ENCODE data around the gene SLC9A2.

The SLC9A2 gene

DNA sequence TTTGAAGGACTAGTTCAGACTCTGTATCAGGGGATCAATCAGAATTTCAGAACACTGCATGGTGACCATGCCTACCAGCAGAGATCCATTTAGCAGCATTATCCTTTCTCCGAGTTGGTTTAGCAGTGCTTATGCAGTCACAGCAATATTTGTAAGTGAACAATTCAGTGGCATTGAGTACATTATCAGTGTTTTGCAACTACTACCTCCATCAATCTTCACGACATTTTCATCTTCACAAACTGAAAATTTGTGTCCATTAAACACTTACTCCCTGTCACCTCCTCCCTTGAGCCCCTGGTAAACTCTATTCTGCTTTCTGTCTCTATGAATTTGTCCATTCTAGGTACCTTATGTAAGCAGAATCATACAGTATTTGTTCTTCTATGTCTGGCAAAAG lies 20.1 kb downstream of the SLC9A2 start:
- in situ Hi-C loops (cut with MboI; ENCODE audit: low sequenced_read_pairs, unreplicated experiment), result no loop called here
- no peak for DNase-seq (ENCODE audit: low spot score)
- TF ChIP-seq, protein P1, sequence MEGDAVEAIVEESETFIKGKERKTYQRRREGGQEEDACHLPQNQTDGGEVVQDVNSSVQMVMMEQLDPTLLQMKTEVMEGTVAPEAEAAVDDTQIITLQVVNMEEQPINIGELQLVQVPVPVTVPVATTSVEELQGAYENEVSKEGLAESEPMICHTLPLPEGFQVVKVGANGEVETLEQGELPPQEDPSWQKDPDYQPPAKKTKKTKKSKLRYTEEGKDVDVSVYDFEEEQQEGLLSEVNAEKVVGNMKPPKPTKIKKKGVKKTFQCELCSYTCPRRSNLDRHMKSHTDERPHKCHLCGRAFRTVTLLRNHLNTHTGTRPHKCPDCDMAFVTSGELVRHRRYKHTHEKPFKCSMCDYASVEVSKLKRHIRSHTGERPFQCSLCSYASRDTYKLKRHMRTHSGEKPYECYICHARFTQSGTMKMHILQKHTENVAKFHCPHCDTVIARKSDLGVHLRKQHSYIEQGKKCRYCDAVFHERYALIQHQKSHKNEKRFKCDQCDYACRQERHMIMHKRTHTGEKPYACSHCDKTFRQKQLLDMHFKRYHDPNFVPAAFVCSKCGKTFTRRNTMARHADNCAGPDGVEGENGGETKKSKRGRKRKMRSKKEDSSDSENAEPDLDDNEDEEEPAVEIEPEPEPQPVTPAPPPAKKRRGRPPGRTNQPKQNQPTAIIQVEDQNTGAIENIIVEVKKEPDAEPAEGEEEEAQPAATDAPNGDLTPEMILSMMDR (IDR thresholded peaks at IDR 0.05; ENCODE audit: borderline replicate concordance, control extremely low read depth, extremely low read depth, insufficient read depth, missing control alignments), result no peak

DNA sequence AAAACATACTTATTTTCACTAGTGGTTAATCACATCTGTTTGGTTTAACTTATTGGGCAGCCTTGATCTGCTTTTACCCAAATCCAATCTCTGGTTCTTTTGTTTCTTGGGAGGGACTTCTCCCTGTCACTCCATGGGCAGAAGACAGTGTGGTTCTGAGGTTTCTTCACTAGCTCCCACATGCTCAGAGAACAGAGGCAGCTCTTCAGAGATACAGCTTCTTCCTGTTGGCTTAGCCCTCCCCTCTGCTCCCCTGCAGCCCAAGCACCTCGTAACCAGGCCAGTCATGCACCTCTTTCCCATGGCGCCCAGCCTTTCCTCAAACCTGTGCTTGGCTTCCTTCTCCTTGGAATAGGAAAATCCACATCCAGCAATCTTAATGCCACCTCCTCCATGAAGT lies 32.8 kb downstream of the SLC9A2 start:
- no peak for DNase-seq (ENCODE audit: low spot score)
- in situ Hi-C loops (cut with MboI; ENCODE audit: low sequenced_read_pairs, unreplicated experiment), result no loop called here
- TF ChIP-seq, protein P1 (IDR thresholded peaks at IDR 0.05; ENCODE audit: borderline replicate concordance, control extremely low read depth, extremely low read depth, insufficient read depth, missing control alignments), result no peak

DNA sequence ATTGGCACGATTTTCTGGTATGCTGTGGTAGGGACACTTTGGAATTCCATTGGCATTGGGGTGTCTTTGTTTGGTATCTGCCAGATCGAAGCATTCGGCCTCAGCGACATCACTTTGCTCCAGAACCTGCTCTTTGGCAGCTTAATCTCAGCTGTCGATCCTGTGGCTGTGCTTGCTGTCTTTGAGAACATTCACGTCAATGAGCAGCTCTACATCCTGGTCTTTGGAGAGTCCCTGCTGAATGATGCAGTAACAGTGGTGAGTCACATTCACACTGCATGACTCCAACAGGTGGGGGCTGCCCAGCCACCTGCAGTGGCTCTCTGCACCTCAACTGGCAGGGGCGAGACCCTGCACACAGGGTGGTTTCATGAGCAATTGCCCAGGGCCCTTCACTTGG lies 38.4 kb downstream of the SLC9A2 start:
- in situ Hi-C loops (cut with MboI; ENCODE audit: low sequenced_read_pairs, unreplicated experiment), result no loop called here
- DNase-seq (ENCODE audit: low spot score), result no peak
- TF ChIP-seq, protein P1 (IDR thresholded peaks at IDR 0.05; ENCODE audit: borderline replicate concordance, control extremely low read depth, extremely low read depth, insufficient read depth, missing control alignments), result no peak

DNA sequence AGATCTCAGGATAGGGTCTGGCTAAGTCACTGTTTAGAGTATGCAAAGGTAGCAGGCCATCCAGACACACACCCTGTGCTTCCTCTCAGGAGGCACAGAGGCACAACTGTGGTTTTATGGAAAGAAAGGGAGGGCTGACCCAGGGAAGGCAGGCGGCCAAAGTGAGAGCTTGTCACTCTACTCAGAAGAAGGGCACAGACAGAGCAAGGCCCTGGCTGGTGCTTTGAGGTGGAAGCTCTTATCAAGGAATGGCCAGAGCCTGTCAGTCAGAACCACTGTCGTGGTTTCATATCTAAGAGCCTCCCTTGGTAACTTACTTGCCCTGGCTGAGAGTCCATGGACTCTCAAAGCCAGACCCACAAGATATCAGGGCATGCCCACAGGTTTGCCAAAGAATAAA lies 40.7 kb downstream of the SLC9A2 start:
- in situ Hi-C loops (cut with MboI; ENCODE audit: low sequenced_read_pairs, unreplicated experiment), result no loop called here
- TF ChIP-seq, protein P1 (IDR thresholded peaks at IDR 0.05; ENCODE audit: borderline replicate concordance, control extremely low read depth, extremely low read depth, insufficient read depth, missing control alignments), result no peak
- DNase-seq (ENCODE audit: low spot score), result no peak

DNA sequence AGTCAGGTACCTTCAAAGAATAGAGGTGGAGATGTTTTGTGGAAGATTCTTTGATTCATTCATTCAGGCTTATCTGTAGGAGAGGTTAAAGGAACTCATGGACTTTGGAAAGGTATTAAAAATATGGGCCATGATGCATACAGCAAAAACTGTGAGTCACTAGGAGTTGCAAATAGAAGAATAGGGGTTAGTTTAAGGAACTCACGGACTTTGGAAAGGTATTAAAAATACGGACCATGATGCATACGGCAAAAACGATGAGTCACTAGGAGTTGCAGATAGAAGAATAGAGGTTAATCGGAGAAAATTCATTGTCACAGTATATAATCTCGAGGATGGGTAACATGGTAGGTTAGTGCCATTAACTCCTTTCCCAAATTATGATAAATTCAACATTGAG lies 41.2 kb downstream of the SLC9A2 start:
- TF ChIP-seq, protein P1 (IDR thresholded peaks at IDR 0.05; ENCODE audit: borderline replicate concordance, control extremely low read depth, extremely low read depth, insufficient read depth, missing control alignments), result no peak
- DNase-seq (ENCODE audit: low spot score), result no peak
- in situ Hi-C loops (cut with MboI; ENCODE audit: low sequenced_read_pairs, unreplicated experiment), result no loop called here

DNA sequence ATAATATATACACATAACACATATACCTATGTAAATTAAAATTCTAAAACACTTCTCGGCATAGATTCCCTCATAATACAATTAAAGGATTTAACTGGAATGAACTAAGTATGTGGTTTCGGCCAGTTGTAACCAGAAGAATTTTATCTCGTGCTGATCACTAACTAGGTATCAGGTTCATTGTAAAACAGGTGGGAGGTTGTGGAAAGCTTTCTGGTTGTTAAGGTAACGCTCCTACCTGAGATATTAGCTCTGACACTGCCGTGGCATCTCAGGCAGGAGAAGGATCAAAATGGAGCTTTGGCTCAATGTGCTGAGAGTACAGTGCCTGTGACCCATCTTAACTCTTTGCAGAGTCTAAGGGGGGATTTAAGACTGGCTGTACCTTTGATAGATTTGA lies 42.5 kb downstream of the SLC9A2 start:
- TF ChIP-seq, protein P1 (IDR thresholded peaks at IDR 0.05; ENCODE audit: borderline replicate concordance, control extremely low read depth, extremely low read depth, insufficient read depth, missing control alignments), result no peak
- no peak for DNase-seq (ENCODE audit: low spot score)
- in situ Hi-C loops (cut with MboI; ENCODE audit: low sequenced_read_pairs, unreplicated experiment), result no loop called here

DNA sequence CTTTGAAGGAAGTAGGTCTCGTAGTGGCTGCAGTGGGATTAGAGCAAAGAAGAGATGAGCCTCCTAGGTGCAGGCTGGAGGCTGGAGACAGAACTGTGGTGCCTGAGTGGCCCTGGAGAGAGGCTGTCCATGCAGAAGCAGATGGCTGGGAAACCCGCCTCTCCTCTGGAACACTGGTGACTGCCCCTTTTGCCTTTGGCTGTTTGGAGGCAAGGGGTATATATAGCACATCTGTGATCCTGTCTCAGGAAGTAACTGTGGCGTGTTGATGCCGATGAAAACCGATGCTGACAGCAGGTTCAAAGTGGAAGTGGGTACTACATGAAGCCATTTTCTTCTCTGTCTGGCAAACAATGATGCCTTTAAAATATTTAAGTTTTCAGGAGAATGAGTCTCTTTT lies 43.5 kb downstream of the SLC9A2 start:
- TF ChIP-seq, protein P1 (IDR thresholded peaks at IDR 0.05; ENCODE audit: borderline replicate concordance, control extremely low read depth, extremely low read depth, insufficient read depth, missing control alignments), result no peak
- no peak for DNase-seq (ENCODE audit: low spot score)
- in situ Hi-C loops (cut with MboI; ENCODE audit: low sequenced_read_pairs, unreplicated experiment), result no loop called here
